K562 (cell line): ENCODE data around the gene ERLEC1. TPM values are rescaled to one million over a fixed set of nuclear protein-coding genes. Genes with fewer than 3 reads are reported as not detected.

Experiments
- E4F1 ChIP-seq: fragments of 250-450 bp; sonication (Bioruptor Pico); IDR thresholded peaks from 2 replicates; pipeline ENCODE4 v1.5.0; 2021; ENCODE audit warnings: mild to moderate bottlenecking, borderline replicate concordance
- EGR1 ChIP-seq: fragments of 450-650 bp; conservative IDR thresholded peaks from 2 replicates; pipeline ENCODE4 v1.6.1; 2017; ENCODE audit warnings: mild to moderate bottlenecking
- ETV5 ChIP-seq: sonication (generic); formaldehyde crosslinking; IDR thresholded peaks from 2 replicates; pipeline ENCODE4 v1.4.0; 2020; ENCODE audit warnings: low read depth, mild to moderate bottlenecking, missing genetic modification reagents
- HNRNPK ChIP-seq: fragments of 200-400 bp; formaldehyde crosslinking; IDR thresholded peaks from one replicate; pipeline ENCODE4 v1.6.1; 2018; ENCODE audit warnings: mild to moderate bottlenecking, low read depth, low read length; ENCODE audit not compliant: poor library complexity, severe bottlenecking
- HNRNPLL ChIP-seq: fragments of 200-400 bp; formaldehyde crosslinking; IDR thresholded peaks from 2 replicates; pipeline ENCODE4 v1.6.1; 2017; ENCODE audit warnings: low read length, low read depth, mild to moderate bottlenecking; ENCODE audit not compliant: poor library complexity, severe bottlenecking
- KAT7 ChIP-seq: sonication (generic); formaldehyde crosslinking; IDR thresholded peaks from 2 replicates; pipeline ENCODE4 v1.8.0; 2022; ENCODE audit warnings: missing genetic modification reagents, mild to moderate bottlenecking, borderline replicate concordance
- KLF10 ChIP-seq: fragments of 250-450 bp; sonication (Bioruptor Pico); IDR thresholded peaks from 2 replicates; pipeline ENCODE4 v1.6.1; 2021; ENCODE audit warnings: matching md5 sums
- MGA ChIP-seq: fragments of 450-650 bp; IDR thresholded peaks from 2 replicates; pipeline ENCODE4 v1.6.1; 2016; ENCODE audit warnings: mild to moderate bottlenecking, moderate library complexity
- SRSF3 ChIP-seq: fragments of 200-400 bp; formaldehyde crosslinking; IDR thresholded peaks from 2 replicates; pipeline ENCODE4 v1.6.1; 2016; ENCODE audit warnings: mild to moderate bottlenecking, low read length, moderate library complexity; ENCODE audit not compliant: insufficient read depth
- SRSF9 ChIP-seq: fragments of 200-400 bp; formaldehyde crosslinking; IDR thresholded peaks from 2 replicates; pipeline ENCODE4 v1.6.1; 2017; ENCODE audit warnings: low read depth, low read length, borderline replicate concordance
- THAP7 ChIP-seq: fragments of 250-450 bp; sonication (Bioruptor Pico); IDR thresholded peaks from 2 replicates; pipeline ENCODE4 v1.5.0; 2021
- ZBTB17 ChIP-seq: fragments of 450-650 bp; formaldehyde crosslinking; IDR thresholded peaks from 2 replicates; pipeline ENCODE4 v1.4.0; 2020; ENCODE audit warnings: mild to moderate bottlenecking
- ZSCAN29 ChIP-seq: fragments of 450-650 bp; IDR thresholded peaks from 2 replicates; pipeline ENCODE4 v1.6.1; 2017
- polyA plus RNA-seq, 8 experiments: library from polyadenylated mRNA; depleted of rRNA in 4 of 8; stranded (reverse) in 5 of 8; unstranded in 3 of 8; fragments of >200 nt; fragmentation: Nextera tagmentation in 2 of 8; fragmentation: Illumina TruSeq in 1 of 8; extraction: Ambion mirVana in 2 of 8; extraction: Trizol in 1 of 8; gene quantifications; 2 replicates each; pipeline versions ENCODE4 v1.2.1 to v1.2.3, GENCODE V29; 2011 to 2014; ENCODE audit warnings: inconsistent platforms in 1 of 8, missing spikeins in 1 of 8
- total RNA-seq, 7 experiments: library from RNA; depleted of rRNA in 6 of 7; stranded (reverse); fragments of >200 nt in 6 of 7; fragmentation: Illumina TruSeq in 2 of 7; extraction: Trizol in 2 of 7; gene quantifications; 2 replicates each; pipeline versions ENCODE4 v1.2.1 to v1.2.3, GENCODE V29; 2011 to 2021; ENCODE audit warnings: low replicate concordance in 1 of 7

Gene ERLEC1
- total and polyA plus RNA-seq, 9 of the 15 experiments (the other 6 are each of a cell fraction or from before 2014, with no cell fraction given), result 12.0 to 41.6 (median 30.6) TPM

- TF ChIP-seq SRSF3, result no peak
- no peak for TF ChIP-seq KLF10 (CRISPR knock-in tag)
- TF ChIP-seq SRSF9, result no peak
- TF ChIP-seq ZBTB17 (CRISPR knock-in tag), result no peak
- TF ChIP-seq HNRNPLL, result peak; percentile 38
- TF ChIP-seq HNRNPK, result no peak
- no peak for TF ChIP-seq ETV5 (CRISPR knock-in tag)
- TF ChIP-seq THAP7 (CRISPR knock-in tag), result no peak
- TF ChIP-seq MGA, result peak; percentile 30; the same call in 1 of the 2 replicates
- no peak for TF ChIP-seq ZSCAN29
- peak; percentile 34 for TF ChIP-seq EGR1
- TF ChIP-seq E4F1, result no peak
- no peak for TF ChIP-seq KAT7 (CRISPR knock-in tag)
These were observed 19.2 kb upstream of the ERLEC1 start, which contains the start of gene CHAC2 (continued) for GRCh38 chr2:53767405-53768241.
